Type B pancreatic cell (in vitro differentiated cells): ENCODE results near the gene PALM. TPM values are rescaled to one million over a fixed set of nuclear protein-coding genes. Genes with fewer than 3 reads are reported as not detected.
"Not testable (repeated sequence)": the region's sequence is repeated elsewhere in the genome, so short reads cannot be mapped to it uniquely, and the experiment has no call there.

Source experiments
- DNase-seq: peaks from one replicate; pipeline ENCODE4 v3.0.0; 2021; ENCODE audit warnings: mixed read lengths; ENCODE audit not compliant: unreplicated experiment; ENCODE audit errors: extremely low spot score
- H3K27ac Mint-ChIP-seq: 2 replicates; pipeline ENCODE4 v1.8.0; 2021; ENCODE audit warnings: mild to moderate bottlenecking, mixed read lengths
- H3K27me3 Mint-ChIP-seq: 2 replicates; pipeline ENCODE4 v1.8.0; 2021; ENCODE audit warnings: mixed read lengths
- H3K36me3 Mint-ChIP-seq: 2 replicates; pipeline ENCODE4 v1.8.0; 2021; ENCODE audit warnings: mixed read lengths
- H3K4me1 Mint-ChIP-seq: one replicate; pipeline ENCODE4 v1.8.0; 2021; ENCODE audit warnings: mixed read lengths; ENCODE audit not compliant: unreplicated experiment
- H3K4me3 Mint-ChIP-seq: 2 replicates; pipeline ENCODE4 v1.8.0; 2021; ENCODE audit warnings: mild to moderate bottlenecking, mixed read lengths
- H3K9me3 Mint-ChIP-seq: 2 replicates; pipeline ENCODE4 v1.8.0; 2021; ENCODE audit warnings: mixed read lengths
- total RNA-seq: library from RNA; stranded (reverse); gene quantifications from 2 replicates; pipeline ENCODE4 v1.2.1, GENCODE V29; 2021; ENCODE audit warnings: low replicate concordance
- TF ChIP-seq, protein P1 (sequence below): fragments of 200-600 bp; sonication (generic); conservative IDR thresholded peaks from 2 replicates; pipeline ENCODE4 v1.5.0; 2021; ENCODE audit warnings: antibody characterized with exemption, mild to moderate bottlenecking

The PALM gene
- total RNA-seq, 1 donor from 2014 or later, result 64.1 TPM

DNA sequence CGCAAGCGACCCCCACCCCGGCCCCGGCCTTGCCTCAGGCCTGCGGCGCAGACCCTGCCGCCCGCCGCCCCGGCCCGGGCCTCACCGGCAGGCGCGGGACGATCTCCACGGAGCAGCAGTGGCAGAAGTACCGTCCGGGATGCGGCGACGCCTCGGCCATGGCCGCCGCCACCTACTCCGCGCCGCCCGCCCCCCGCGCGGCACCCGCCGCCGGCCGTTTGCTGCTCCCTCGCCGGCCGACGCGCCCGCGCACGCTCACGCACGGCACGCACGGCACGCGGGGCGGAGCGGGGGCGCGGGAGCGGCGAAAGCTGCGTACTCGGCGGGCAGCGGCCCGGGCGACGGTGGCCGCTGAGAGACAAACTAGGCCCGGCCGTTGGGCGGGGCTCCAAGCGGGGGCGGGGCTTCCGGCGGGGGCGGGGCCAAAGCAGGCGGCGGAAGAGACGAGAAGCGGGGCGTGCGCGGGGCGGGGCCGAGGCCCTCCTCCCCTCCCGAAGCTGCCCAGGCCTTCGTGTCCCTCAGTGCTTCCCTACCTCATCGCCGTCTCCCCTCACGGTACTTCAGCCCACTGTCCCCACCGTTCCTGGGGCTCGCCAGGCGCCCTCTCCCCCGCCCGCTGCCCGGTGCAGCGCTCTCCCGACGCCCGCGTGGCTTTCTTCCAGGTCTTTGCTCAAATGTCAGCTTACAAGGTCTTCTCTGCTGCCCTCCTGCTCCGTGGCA lies 45.6 kb upstream of the PALM start, which contains the start of gene RNF126:
Gene RNF126 (minus strand): TSS at position 253 of the 720 bp plus-strand sequence. CDS start 93 bp downstream, at position 160.
- TF ChIP-seq, protein P1, sequence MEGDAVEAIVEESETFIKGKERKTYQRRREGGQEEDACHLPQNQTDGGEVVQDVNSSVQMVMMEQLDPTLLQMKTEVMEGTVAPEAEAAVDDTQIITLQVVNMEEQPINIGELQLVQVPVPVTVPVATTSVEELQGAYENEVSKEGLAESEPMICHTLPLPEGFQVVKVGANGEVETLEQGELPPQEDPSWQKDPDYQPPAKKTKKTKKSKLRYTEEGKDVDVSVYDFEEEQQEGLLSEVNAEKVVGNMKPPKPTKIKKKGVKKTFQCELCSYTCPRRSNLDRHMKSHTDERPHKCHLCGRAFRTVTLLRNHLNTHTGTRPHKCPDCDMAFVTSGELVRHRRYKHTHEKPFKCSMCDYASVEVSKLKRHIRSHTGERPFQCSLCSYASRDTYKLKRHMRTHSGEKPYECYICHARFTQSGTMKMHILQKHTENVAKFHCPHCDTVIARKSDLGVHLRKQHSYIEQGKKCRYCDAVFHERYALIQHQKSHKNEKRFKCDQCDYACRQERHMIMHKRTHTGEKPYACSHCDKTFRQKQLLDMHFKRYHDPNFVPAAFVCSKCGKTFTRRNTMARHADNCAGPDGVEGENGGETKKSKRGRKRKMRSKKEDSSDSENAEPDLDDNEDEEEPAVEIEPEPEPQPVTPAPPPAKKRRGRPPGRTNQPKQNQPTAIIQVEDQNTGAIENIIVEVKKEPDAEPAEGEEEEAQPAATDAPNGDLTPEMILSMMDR, result no peak
- H3K27me3 Mint-ChIP-seq, result no peaks in the 10 kb centered on the region
- no peaks in the 10 kb centered on the region for H3K9me3 Mint-ChIP-seq
- peak; percentile 94 for DNase-seq
- H3K27ac Mint-ChIP-seq, result peak within 1 kb of the TSS; percentile 92
- peaks cover 14% of the 10 kb centered on the region for H3K4me1 Mint-ChIP-seq
- no peaks in the 10 kb centered on the region for H3K36me3 Mint-ChIP-seq
- H3K4me3 Mint-ChIP-seq, result peak within 1 kb of the TSS; percentile 89

DNA sequence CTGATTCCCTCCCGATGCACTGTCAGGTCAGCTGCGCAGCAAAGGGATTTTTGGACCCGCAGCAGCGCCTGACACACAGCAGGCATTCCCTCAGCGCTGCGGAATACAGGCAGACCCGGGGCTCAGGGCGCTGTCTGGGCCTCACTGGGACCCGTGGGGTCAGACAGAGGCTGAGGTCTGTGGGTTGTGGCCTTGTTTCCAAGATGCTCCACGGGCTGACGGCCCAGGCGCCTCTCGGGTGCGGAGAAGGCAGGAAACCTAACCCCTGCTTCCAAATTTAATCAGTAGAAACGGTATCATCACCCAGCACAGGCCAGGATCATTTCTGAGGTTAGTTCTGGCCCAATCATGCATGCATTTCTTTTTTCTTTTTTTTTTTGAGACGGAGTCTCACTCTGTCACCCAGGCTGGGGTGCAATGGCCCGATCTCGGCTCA lies 45.0 kb upstream of the PALM start:
- no peaks in the 10 kb centered on the region for H3K36me3 Mint-ChIP-seq
- DNase-seq, result no peak
- peaks cover 14% of the 10 kb centered on the region for H3K4me1 Mint-ChIP-seq
- H3K27me3 Mint-ChIP-seq, result no peaks in the 10 kb centered on the region
- TF ChIP-seq, protein P1, result no peak
- H3K4me3 Mint-ChIP-seq, result peak overlapping the region; percentile 89
- no peaks in the 10 kb centered on the region for H3K9me3 Mint-ChIP-seq
- peak overlapping the region; percentile 92 for H3K27ac Mint-ChIP-seq

DNA sequence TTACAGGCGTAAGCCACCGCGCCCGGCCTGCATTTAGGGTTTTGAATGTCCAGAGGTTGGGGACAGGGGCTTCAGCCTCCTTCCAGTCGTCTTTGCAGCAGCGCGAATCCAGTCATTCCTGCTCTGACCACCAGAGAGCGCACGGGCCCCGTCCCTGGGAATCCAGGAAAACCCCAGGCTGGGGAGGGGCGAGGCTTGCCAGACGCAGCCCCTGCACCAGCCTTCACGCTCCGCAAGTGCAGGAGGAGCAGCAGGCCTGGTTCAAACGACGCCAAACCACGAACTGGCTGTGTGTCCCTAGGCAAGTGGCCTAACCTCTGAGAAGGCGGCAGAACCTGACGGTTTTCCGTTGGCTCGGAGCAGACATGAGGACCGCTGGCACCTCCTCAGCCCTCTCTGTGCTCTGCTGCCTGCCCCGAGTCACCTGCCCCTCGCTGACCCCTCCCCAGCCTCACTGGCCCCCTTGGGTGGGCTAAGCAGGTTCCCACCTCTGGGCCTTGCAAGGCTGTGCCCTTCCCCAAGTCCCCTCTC lies 43.8 kb upstream of the PALM start:
- DNase-seq, result peak; percentile 93
- Mint-ChIP-seq H3K4me1 (peaks cover 14% of the 10 kb centered on the region), H3K36me3 (no peaks in the 10 kb centered on the region), H3K4me3 (peak overlapping the region; percentile 83), H3K27me3 (no peaks in the 10 kb centered on the region), H3K27ac (peak overlapping the region; percentile 87), H3K9me3 (no peaks in the 10 kb centered on the region)
- TF ChIP-seq, protein P1, result peak; percentile 97

DNA sequence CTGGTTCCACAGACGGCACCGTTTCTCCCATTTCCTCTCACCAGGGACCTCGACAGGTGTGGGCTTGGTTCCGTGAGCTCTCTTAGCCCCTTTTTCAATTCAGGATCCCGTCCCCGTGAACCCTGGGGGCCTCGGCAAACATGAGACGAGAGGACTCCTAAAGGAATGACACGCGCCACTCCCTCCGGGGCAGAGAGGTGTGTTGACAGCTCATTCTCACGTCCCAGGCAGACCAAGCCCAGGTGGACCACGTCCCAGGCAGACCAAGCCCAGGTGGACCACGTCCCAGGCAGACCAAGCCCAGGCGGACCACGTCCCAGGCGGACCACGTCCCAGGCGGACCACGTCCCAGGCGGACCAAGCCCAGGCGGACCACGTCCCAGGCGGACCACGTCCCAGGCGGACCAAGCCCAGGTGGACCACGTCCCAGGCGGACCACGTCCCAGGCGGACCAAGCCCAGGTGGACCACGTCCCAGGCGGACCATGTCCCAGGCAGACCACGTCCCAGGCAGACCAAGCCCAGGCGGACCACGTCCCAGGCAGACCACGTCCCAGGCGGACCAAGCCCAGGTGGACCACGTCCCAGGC lies 41.7 kb upstream of the PALM start:
- not testable (repeated sequence) for H3K4me1 Mint-ChIP-seq, H3K36me3 Mint-ChIP-seq, H3K27ac Mint-ChIP-seq, H3K4me3 Mint-ChIP-seq, H3K9me3 Mint-ChIP-seq, H3K27me3 Mint-ChIP-seq, DNase-seq

DNA sequence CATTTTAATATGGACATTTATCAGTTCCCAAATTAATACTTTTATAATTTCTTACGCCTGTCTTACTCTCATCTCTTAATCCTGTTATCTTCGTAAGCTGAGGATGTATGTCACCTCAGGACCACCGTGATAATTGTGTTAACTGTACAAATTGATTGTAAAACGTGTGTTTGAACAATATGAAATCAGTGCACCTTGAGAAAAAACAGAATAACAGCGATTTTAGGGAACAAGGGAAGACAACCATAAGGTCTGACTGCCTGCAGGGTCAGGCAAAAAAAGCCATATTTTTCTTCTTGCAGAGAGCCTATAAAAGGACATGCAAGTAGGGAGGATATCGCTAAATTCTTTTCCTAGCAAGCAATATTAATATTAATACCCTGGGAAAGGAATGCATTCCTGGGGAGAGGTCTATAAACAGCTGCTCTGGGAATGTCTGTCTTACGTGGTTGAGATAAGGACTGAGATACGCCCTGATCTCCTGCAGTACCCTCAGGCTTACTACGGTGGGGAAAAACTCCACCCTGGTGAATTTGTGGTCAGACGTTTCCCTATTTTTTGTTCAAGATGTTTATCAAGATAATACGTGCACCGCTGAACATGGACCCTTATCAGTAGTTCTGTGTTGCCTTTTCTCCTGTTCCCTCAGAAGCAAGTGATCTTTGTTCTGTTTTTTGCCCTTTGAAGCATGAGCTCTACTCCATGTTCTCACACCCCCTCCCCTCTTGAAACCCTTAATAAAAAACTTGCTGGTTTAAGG lies 39.9 kb upstream of the PALM start:
- not testable (repeated sequence) for H3K4me3 Mint-ChIP-seq, H3K27me3 Mint-ChIP-seq, H3K36me3 Mint-ChIP-seq, H3K27ac Mint-ChIP-seq, H3K4me1 Mint-ChIP-seq, DNase-seq, H3K9me3 Mint-ChIP-seq

DNA sequence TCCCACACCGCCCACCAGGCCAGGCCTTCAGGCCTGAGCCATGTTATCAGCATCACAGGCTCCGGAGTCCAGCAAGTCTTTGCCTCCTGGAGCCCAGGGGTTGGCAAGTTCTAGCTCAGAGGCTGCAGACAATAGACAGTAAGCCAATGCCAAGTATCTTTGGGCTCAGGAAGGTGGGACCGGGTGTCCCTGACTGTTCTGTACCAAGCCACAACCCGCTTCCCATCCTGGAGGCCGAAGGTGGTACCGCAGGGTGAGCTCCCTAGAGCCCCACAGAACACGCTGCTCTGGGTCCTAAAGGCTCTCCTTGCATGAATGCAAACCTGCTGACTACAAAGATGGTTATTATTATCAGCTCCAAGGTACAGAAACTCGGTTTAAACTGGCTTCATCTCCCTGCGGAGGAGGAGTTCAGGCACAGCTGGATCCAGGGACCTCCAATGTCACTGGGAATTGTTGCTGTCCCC lies 38.1 kb upstream of the PALM start:
- no peaks in the 10 kb centered on the region for H3K36me3 Mint-ChIP-seq
- TF ChIP-seq, protein P1, result peak; percentile 54
- H3K4me3 Mint-ChIP-seq, result no peak overlapping the region
- H3K4me1 Mint-ChIP-seq, result peaks cover 7% of the 10 kb centered on the region
- DNase-seq, result no peak
- no peaks in the 10 kb centered on the region for H3K9me3 Mint-ChIP-seq
- no peak overlapping the region for H3K27ac Mint-ChIP-seq
- H3K27me3 Mint-ChIP-seq, result peaks cover 6% of the 10 kb centered on the region
